ENCODE measurements around the gene ARHGEF17. TPM values are rescaled to one million over a fixed set of nuclear protein-coding genes. Genes with fewer than 3 reads are reported as not detected.

The ARHGEF17 gene
- total RNA-seq, 1 experiment from 2014 or later: 22.3 TPM

- CTCF ChIA-PET: no interaction called here
- no peak for DNase-seq
- TF ChIP-seq, protein P1, sequence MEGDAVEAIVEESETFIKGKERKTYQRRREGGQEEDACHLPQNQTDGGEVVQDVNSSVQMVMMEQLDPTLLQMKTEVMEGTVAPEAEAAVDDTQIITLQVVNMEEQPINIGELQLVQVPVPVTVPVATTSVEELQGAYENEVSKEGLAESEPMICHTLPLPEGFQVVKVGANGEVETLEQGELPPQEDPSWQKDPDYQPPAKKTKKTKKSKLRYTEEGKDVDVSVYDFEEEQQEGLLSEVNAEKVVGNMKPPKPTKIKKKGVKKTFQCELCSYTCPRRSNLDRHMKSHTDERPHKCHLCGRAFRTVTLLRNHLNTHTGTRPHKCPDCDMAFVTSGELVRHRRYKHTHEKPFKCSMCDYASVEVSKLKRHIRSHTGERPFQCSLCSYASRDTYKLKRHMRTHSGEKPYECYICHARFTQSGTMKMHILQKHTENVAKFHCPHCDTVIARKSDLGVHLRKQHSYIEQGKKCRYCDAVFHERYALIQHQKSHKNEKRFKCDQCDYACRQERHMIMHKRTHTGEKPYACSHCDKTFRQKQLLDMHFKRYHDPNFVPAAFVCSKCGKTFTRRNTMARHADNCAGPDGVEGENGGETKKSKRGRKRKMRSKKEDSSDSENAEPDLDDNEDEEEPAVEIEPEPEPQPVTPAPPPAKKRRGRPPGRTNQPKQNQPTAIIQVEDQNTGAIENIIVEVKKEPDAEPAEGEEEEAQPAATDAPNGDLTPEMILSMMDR (IDR thresholded peaks at IDR 0.05; ENCODE audit: unreplicated experiment): no peak
Observed at GRCh38 chr11:73262851-73263495, 45.1 kb upstream of the ARHGEF17 start.

GRCh38 chr11:73263640-73264039 is 44.4 kb upstream of the ARHGEF17 start:
- intact Hi-C loops (cut with micrococcal nuclease; ENCODE audit: unreplicated experiment): no loop called here
- Mint-ChIP-seq H3K27ac (ENCODE audit: unreplicated experiment) (no peak overlapping the region), H3K36me3 (ENCODE audit: insufficient read depth, unreplicated experiment) (no peaks in the 10 kb centered on the region), H3K4me3 (ENCODE audit: low read depth, unreplicated experiment) (no peak overlapping the region), H3K4me1 (ENCODE audit: low read depth, unreplicated experiment) (peaks cover 14% of the 10 kb centered on the region), H3K9me3 (ENCODE audit: low read depth, unreplicated experiment) (no peaks in the 10 kb centered on the region), H3K27me3 (ENCODE audit: unreplicated experiment) (peaks cover 62% of the 10 kb centered on the region)
- BruUV-seq (replicated peaks): no TSS peak
- CTCF ChIA-PET: no interaction called here
- DNase-seq: no peak
- TF ChIP-seq, protein P1 (IDR thresholded peaks at IDR 0.05; ENCODE audit: unreplicated experiment): no peak

More at GRCh38 chr11:73262851-73263495, 45.1 kb upstream of the ARHGEF17 start:
- no peak overlapping the region for H3K27ac Mint-ChIP-seq (ENCODE audit: unreplicated experiment)
- intact Hi-C loops (cut with micrococcal nuclease; ENCODE audit: unreplicated experiment): no loop called here
- H3K27me3 Mint-ChIP-seq (ENCODE audit: unreplicated experiment): peaks cover 62% of the 10 kb centered on the region
- H3K9me3 Mint-ChIP-seq (ENCODE audit: low read depth, unreplicated experiment): no peaks in the 10 kb centered on the region
- H3K36me3 Mint-ChIP-seq (ENCODE audit: insufficient read depth, unreplicated experiment): no peaks in the 10 kb centered on the region
- BruUV-seq (replicated peaks): no TSS peak
- peaks cover 14% of the 10 kb centered on the region for H3K4me1 Mint-ChIP-seq (ENCODE audit: low read depth, unreplicated experiment)
- H3K4me3 Mint-ChIP-seq (ENCODE audit: low read depth, unreplicated experiment): no peak overlapping the region

- no peaks in the 10 kb centered on the region for H3K36me3 Mint-ChIP-seq (ENCODE audit: insufficient read depth, unreplicated experiment)
- H3K9me3 Mint-ChIP-seq (ENCODE audit: low read depth, unreplicated experiment): no peaks in the 10 kb centered on the region
- peaks cover 22% of the 10 kb centered on the region for H3K4me1 Mint-ChIP-seq (ENCODE audit: low read depth, unreplicated experiment)
- intact Hi-C loops (cut with micrococcal nuclease; ENCODE audit: unreplicated experiment): no loop called here
- CTCF ChIA-PET: no interaction called here
- BruUV-seq (replicated peaks): no TSS peak
- no peak for DNase-seq
- H3K27me3 Mint-ChIP-seq (ENCODE audit: unreplicated experiment): peaks cover 62% of the 10 kb centered on the region
- H3K4me3 Mint-ChIP-seq (ENCODE audit: low read depth, unreplicated experiment): no peak overlapping the region
- TF ChIP-seq, protein P1 (IDR thresholded peaks at IDR 0.05; ENCODE audit: unreplicated experiment): no peak
- H3K27ac Mint-ChIP-seq (ENCODE audit: unreplicated experiment): no peak overlapping the region
Observed at GRCh38 chr11:73265278-73265810, 42.7 kb upstream of the ARHGEF17 start.

- TF ChIP-seq, protein P1 (IDR thresholded peaks at IDR 0.05; ENCODE audit: unreplicated experiment): no peak
- no TSS peak for BruUV-seq (replicated peaks)
- Mint-ChIP-seq H3K36me3 (ENCODE audit: insufficient read depth, unreplicated experiment) (no peaks in the 10 kb centered on the region), H3K27me3 (ENCODE audit: unreplicated experiment) (peaks cover 62% of the 10 kb centered on the region), H3K4me3 (ENCODE audit: low read depth, unreplicated experiment) (no peak overlapping the region), H3K27ac (ENCODE audit: unreplicated experiment) (no peak overlapping the region), H3K4me1 (ENCODE audit: low read depth, unreplicated experiment) (peaks cover 22% of the 10 kb centered on the region), H3K9me3 (ENCODE audit: low read depth, unreplicated experiment) (no peaks in the 10 kb centered on the region)
- no peak for DNase-seq
- intact Hi-C loops (cut with micrococcal nuclease; ENCODE audit: unreplicated experiment): no loop called here
- CTCF ChIA-PET: interaction anchor here (0.8 kb wide), 1 partner anchor 69 kb away, joined by 4 read pairs; no protein-coding TSS in a partner anchor
Observed at GRCh38 chr11:73265853-73266645, 42.0 kb upstream of the ARHGEF17 start.

All from Calu3 (cell line).